HepG2 (cell line): ENCODE results near the gene MYL9. TPM values are rescaled to one million over a fixed set of nuclear protein-coding genes. Genes with fewer than 3 reads are reported as not detected.

Experiments used
- JUN ChIP-seq: sonication (generic); formaldehyde crosslinking; IDR thresholded peaks from 2 replicates; pipeline ENCODE4 v1.4.0; 2020; ENCODE audit warnings: mild to moderate bottlenecking, missing genetic modification reagents
- POLR2A ChIP-seq, 2 experiments: IDR thresholded peaks; 2 replicates each; pipeline ENCODE4 v1.6.1; 2011; ENCODE audit warnings: low read depth in 2 of 2, low read length in 2 of 2, mild to moderate bottlenecking in 1 of 2, moderate library complexity in 1 of 2; ENCODE audit not compliant: insufficient read depth in 1 of 2
- SOX5 ChIP-seq: IDR thresholded peaks from 2 replicates; pipeline ENCODE4 v1.6.1; 2016; ENCODE audit warnings: borderline replicate concordance
- SRSF1 ChIP-seq: fragments of 200-400 bp; formaldehyde crosslinking; optimal IDR thresholded peaks from 2 replicates; pipeline ENCODE3; 2017; ENCODE audit warnings: mild to moderate bottlenecking, low read depth, low read length, moderate library complexity
- ZBTB8A ChIP-seq: sonication (generic); formaldehyde crosslinking; IDR thresholded peaks from 2 replicates; pipeline ENCODE4 v1.4.0; 2020; ENCODE audit warnings: mild to moderate bottlenecking, low read depth, missing genetic modification reagents, borderline replicate concordance
- ZNF251 ChIP-seq: sonication (generic); formaldehyde crosslinking; IDR thresholded peaks from 2 replicates; pipeline ENCODE4 v1.9.0; 2021; ENCODE audit warnings: mild to moderate bottlenecking, missing genetic modification reagents
- ZNF572 ChIP-seq: sonication (generic); formaldehyde crosslinking; IDR thresholded peaks from 2 replicates; pipeline ENCODE4 v1.5.1; 2020; ENCODE audit warnings: mild to moderate bottlenecking, missing genetic modification reagents
- ZNF83 ChIP-seq: sonication (generic); formaldehyde crosslinking; IDR thresholded peaks from 2 replicates; pipeline ENCODE4 v1.4.0; 2020; ENCODE audit warnings: missing genetic modification reagents, mild to moderate bottlenecking, borderline replicate concordance
- polyA plus RNA-seq, 8 experiments: library from polyadenylated mRNA; depleted of rRNA in 3 of 8; stranded (reverse) in 7 of 8; unstranded in 1 of 8; fragments of >200 nt; fragmentation: Illumina TruSeq in 4 of 8; extraction: Trizol in 4 of 8; gene quantifications; 2 replicates each; pipeline versions ENCODE4 v1.2.1 to v1.2.3, GENCODE V29; 2011 to 2016; ENCODE audit warnings: low read depth in 4 of 8, missing spikeins in 1 of 8, mixed read lengths in 1 of 8; ENCODE audit not compliant: insufficient read depth in 1 of 8
- total RNA-seq, 5 experiments: library from RNA; depleted of rRNA; stranded (reverse); fragments of >200 nt; fragmentation: Illumina TruSeq; extraction: Trizol; gene quantifications; 2 replicates each; pipeline ENCODE4 v1.2.3, GENCODE V29; 2016; ENCODE audit warnings: low read depth in 1 of 5
- TF ChIP-seq, protein P1 (sequence below): IDR thresholded peaks from 2 replicates; pipeline ENCODE4 v1.4.0; 2020; ENCODE audit warnings: mild to moderate bottlenecking, missing genetic modification reagents
- TF ChIP-seq, protein P2 (sequence below): sonication (generic); formaldehyde crosslinking; IDR thresholded peaks from 2 replicates; pipeline ENCODE4 v1.4.0; 2020; ENCODE audit warnings: mild to moderate bottlenecking, missing genetic modification reagents
- TF ChIP-seq, protein P3 (sequence below): sonication (generic); formaldehyde crosslinking; IDR thresholded peaks from 2 replicates; pipeline ENCODE4 v1.5.0; 2020; ENCODE audit warnings: missing genetic modification reagents
- TF ChIP-seq, protein P4 (sequence below): IDR thresholded peaks from 2 replicates; pipeline ENCODE4 v1.6.1; 2016; ENCODE audit warnings: missing compliant biosample characterization, missing genetic modification reagents, borderline replicate concordance
- TF ChIP-seq, protein P5 (sequence below): sonication (generic); formaldehyde crosslinking; IDR thresholded peaks from 2 replicates; pipeline ENCODE4 v1.4.0; 2020; ENCODE audit warnings: missing genetic modification reagents
- TF ChIP-seq, protein P6 (sequence below): IDR thresholded peaks from 2 replicates; pipeline ENCODE4 v1.6.1; 2016; ENCODE audit warnings: missing genetic modification reagents, missing compliant biosample characterization
- TF ChIP-seq, protein P7 (sequence below): sonication (generic); formaldehyde crosslinking; IDR thresholded peaks from 2 replicates; pipeline ENCODE4 v1.4.0; 2020; ENCODE audit warnings: missing genetic modification reagents
- TF ChIP-seq, protein P8 (sequence below): sonication (generic); formaldehyde crosslinking; IDR thresholded peaks from 2 replicates; pipeline ENCODE4 v1.4.0; 2020; ENCODE audit warnings: mild to moderate bottlenecking, missing genetic modification reagents

MYL9 gene
- total and polyA plus RNA-seq, 2 of the 13 experiments (the other 11 are each of a cell fraction or from before 2014, with no cell fraction given), result 0.87 to 2.2 TPM

DNA sequence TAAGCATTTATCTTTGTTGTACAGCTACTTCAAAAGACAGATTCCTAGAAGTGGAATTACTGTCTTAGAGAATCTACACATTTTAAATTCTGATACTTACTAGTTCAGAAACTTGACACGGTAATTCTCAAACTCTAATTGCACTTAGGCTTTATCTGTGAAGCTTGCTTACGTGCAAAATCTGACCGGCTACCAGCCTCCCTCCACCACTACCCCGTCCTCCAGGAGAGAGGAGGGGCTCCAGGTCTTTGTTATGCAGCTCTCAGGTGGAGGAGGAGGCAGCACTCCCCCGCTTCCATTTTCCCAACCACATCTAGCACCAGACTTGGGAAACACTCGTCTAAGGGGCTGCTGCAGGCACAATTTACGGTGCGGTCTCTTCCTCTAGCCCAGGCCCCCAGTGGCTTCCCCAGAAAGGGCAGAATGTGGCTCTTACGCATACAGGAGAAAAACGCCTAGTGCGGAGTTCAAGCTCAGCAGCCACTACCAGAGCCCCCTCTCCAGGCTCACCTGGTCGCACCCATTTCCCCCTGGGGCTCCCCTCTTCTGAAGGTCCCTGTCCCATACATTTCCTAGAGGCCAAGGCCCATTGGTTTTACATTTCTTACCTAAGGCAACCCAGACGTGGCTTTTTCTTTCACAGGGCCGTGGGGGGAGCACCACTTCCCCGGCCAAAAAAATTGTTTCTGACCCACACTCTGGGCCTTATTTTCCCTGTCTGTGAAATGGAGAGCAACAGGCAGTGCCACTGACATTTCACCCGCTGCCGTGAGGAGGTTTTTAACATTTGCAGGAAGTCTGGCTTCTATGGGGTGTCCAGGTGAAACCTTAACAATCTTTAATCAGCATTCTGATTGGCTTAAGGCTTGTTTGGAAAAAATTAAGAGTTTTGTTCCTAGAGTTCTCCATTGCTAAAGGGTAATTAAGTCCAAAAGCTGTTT lies 30.5 kb downstream of the MYL9 start (continued):
- TF ChIP-seq, protein P1, sequence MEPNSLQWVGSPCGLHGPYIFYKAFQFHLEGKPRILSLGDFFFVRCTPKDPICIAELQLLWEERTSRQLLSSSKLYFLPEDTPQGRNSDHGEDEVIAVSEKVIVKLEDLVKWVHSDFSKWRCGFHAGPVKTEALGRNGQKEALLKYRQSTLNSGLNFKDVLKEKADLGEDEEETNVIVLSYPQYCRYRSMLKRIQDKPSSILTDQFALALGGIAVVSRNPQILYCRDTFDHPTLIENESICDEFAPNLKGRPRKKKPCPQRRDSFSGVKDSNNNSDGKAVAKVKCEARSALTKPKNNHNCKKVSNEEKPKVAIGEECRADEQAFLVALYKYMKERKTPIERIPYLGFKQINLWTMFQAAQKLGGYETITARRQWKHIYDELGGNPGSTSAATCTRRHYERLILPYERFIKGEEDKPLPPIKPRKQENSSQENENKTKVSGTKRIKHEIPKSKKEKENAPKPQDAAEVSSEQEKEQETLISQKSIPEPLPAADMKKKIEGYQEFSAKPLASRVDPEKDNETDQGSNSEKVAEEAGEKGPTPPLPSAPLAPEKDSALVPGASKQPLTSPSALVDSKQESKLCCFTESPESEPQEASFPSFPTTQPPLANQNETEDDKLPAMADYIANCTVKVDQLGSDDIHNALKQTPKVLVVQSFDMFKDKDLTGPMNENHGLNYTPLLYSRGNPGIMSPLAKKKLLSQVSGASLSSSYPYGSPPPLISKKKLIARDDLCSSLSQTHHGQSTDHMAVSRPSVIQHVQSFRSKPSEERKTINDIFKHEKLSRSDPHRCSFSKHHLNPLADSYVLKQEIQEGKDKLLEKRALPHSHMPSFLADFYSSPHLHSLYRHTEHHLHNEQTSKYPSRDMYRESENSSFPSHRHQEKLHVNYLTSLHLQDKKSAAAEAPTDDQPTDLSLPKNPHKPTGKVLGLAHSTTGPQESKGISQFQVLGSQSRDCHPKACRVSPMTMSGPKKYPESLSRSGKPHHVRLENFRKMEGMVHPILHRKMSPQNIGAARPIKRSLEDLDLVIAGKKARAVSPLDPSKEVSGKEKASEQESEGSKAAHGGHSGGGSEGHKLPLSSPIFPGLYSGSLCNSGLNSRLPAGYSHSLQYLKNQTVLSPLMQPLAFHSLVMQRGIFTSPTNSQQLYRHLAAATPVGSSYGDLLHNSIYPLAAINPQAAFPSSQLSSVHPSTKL (CRISPR knock-in tag), result no peak
- TF ChIP-seq, protein P2, sequence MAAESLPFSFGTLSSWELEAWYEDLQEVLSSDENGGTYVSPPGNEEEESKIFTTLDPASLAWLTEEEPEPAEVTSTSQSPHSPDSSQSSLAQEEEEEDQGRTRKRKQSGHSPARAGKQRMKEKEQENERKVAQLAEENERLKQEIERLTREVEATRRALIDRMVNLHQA, result no peak
- TF ChIP-seq, protein P3, sequence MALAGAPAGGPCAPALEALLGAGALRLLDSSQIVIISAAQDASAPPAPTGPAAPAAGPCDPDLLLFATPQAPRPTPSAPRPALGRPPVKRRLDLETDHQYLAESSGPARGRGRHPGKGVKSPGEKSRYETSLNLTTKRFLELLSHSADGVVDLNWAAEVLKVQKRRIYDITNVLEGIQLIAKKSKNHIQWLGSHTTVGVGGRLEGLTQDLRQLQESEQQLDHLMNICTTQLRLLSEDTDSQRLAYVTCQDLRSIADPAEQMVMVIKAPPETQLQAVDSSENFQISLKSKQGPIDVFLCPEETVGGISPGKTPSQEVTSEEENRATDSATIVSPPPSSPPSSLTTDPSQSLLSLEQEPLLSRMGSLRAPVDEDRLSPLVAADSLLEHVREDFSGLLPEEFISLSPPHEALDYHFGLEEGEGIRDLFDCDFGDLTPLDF (CRISPR knock-in tag), result no peak
- TF ChIP-seq SOX5 (CRISPR knock-in tag), result no peak
- no peak for TF ChIP-seq ZBTB8A
- TF ChIP-seq, protein P4, sequence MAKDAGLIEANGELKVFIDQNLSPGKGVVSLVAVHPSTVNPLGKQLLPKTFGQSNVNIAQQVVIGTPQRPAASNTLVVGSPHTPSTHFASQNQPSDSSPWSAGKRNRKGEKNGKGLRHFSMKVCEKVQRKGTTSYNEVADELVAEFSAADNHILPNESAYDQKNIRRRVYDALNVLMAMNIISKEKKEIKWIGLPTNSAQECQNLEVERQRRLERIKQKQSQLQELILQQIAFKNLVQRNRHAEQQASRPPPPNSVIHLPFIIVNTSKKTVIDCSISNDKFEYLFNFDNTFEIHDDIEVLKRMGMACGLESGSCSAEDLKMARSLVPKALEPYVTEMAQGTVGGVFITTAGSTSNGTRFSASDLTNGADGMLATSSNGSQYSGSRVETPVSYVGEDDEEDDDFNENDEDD (CRISPR knock-in tag), result 0 out of 2 replicates have a peak, but pooled peaks have one; percentile 17
- TF ChIP-seq POLR2A (IDR thresholded peaks at IDR 0.05; ENCODE audit: insufficient read depth in 1 of 2, low read depth in 2 of 2, low read length in 2 of 2), result peak; percentile 20 to 63; a peak in 2 of 4 replicates
- TF ChIP-seq, protein P5, sequence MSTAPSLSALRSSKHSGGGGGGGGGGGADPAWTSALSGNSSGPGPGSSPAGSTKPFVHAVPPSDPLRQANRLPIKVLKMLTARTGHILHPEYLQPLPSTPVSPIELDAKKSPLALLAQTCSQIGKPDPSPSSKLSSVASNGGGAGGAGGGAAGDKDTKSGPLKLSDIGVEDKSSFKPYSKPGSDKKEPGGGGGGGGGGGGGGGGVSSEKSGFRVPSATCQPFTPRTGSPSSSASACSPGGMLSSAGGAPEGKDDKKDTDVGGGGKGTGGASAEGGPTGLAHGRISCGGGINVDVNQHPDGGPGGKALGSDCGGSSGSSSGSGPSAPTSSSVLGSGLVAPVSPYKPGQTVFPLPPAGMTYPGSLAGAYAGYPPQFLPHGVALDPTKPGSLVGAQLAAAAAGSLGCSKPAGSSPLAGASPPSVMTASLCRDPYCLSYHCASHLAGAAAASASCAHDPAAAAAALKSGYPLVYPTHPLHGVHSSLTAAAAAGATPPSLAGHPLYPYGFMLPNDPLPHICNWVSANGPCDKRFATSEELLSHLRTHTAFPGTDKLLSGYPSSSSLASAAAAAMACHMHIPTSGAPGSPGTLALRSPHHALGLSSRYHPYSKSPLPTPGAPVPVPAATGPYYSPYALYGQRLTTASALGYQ (CRISPR knock-in tag), result no peak
- TF ChIP-seq ZNF572, result no peak
- TF ChIP-seq, protein P6, sequence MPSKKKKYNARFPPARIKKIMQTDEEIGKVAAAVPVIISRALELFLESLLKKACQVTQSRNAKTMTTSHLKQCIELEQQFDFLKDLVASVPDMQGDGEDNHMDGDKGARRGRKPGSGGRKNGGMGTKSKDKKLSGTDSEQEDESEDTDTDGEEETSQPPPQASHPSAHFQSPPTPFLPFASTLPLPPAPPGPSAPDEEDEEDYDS (CRISPR knock-in tag), result peak; percentile 52; the same call in 1 of the 2 replicates
- TF ChIP-seq, protein P7, sequence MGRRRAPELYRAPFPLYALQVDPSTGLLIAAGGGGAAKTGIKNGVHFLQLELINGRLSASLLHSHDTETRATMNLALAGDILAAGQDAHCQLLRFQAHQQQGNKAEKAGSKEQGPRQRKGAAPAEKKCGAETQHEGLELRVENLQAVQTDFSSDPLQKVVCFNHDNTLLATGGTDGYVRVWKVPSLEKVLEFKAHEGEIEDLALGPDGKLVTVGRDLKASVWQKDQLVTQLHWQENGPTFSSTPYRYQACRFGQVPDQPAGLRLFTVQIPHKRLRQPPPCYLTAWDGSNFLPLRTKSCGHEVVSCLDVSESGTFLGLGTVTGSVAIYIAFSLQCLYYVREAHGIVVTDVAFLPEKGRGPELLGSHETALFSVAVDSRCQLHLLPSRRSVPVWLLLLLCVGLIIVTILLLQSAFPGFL (CRISPR knock-in tag), result no peak
- TF ChIP-seq ZNF251 (CRISPR knock-in tag), result no peak
- TF ChIP-seq SRSF1, result no peak
- TF ChIP-seq ZNF83 (CRISPR knock-in tag), result 0 out of 2 replicates have a peak, but pooled peaks have one; percentile 76
- TF ChIP-seq, protein P8, sequence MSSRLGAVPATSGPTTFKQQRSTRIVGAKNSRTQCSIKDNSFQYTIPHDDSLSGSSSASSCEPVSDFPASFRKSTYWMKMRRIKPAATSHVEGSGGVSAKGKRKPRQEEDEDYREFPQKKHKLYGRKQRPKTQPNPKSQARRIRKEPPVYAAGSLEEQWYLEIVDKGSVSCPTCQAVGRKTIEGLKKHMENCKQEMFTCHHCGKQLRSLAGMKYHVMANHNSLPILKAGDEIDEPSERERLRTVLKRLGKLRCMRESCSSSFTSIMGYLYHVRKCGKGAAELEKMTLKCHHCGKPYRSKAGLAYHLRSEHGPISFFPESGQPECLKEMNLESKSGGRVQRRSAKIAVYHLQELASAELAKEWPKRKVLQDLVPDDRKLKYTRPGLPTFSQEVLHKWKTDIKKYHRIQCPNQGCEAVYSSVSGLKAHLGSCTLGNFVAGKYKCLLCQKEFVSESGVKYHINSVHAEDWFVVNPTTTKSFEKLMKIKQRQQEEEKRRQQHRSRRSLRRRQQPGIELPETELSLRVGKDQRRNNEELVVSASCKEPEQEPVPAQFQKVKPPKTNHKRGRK (CRISPR knock-in tag), result no peak
- TF ChIP-seq JUN (CRISPR knock-in tag), result no peak
